Measurements from ENCODE around the gene ITGB8. TPM values are rescaled to one million over a fixed set of nuclear protein-coding genes. Genes with fewer than 3 reads are reported as not detected.

ITGB8 gene
- polyA plus RNA-seq, 3 donors from 2014 or later, result not detected

GRCh38 chr7:20439416-20440185 lies 108.9 kb downstream of the ITGB8 start:
- H3K27me3 Mint-ChIP-seq (ENCODE audit: low read depth in 3 of 3), result peaks cover 2 to 4% (median 2%) of the 10 kb centered on the region in 3 donors
- peaks cover 2 to 12% (median 7%) of the 10 kb centered on the region in 6 donors for H3K9me3 Mint-ChIP-seq
- no peak overlapping the region for H3K27ac Mint-ChIP-seq
- no peak for DNase-seq
- no peaks in the 10 kb centered on the region for H3K36me3 Mint-ChIP-seq
- no peak overlapping the region for H3K4me3 Mint-ChIP-seq
- no peaks in the 10 kb centered on the region for H3K4me1 Mint-ChIP-seq

- Mint-ChIP-seq H3K27me3 (ENCODE audit: low read depth in 3 of 3) (peaks cover 2 to 4% (median 2%) of the 10 kb centered on the region in 3 donors), H3K9me3 (peaks cover 3 to 17% (median 8%) of the 10 kb centered on the region in 6 donors), H3K36me3 (no peaks in the 10 kb centered on the region), H3K4me3 (no peak overlapping the region), H3K27ac (no peak overlapping the region), H3K4me1 (no peaks in the 10 kb centered on the region)
- no peak for DNase-seq
These were observed 109.9 kb downstream of the ITGB8 start for GRCh38 chr7:20440472-20441105.

GRCh38 chr7:20441346-20441745 lies 110.6 kb downstream of the ITGB8 start:
- Mint-ChIP-seq H3K4me1 (no peaks in the 10 kb centered on the region), H3K27me3 (ENCODE audit: low read depth in 3 of 3) (peaks cover 2 to 4% (median 2%) of the 10 kb centered on the region in 3 donors), H3K9me3 (peaks cover 4 to 17% (median 9%) of the 10 kb centered on the region in 6 donors), H3K27ac (no peak overlapping the region), H3K4me3 (no peak overlapping the region), H3K36me3 (no peaks in the 10 kb centered on the region)
- DNase-seq, result no peak

- H3K9me3 Mint-ChIP-seq, result peaks cover 4 to 17% (median 9%) of the 10 kb centered on the region in 6 donors
These were observed 111.3 kb downstream of the ITGB8 start for GRCh38 chr7:20441991-20442441.

GRCh38 chr7:20442951-20443350 lies 112.3 kb downstream of the ITGB8 start:
- no peaks in the 10 kb centered on the region for H3K4me1 Mint-ChIP-seq
- DNase-seq, result no peak
- H3K27me3 Mint-ChIP-seq (ENCODE audit: low read depth in 3 of 3), result peaks cover 2 to 4% (median 3%) of the 10 kb centered on the region in 3 donors
- H3K27ac Mint-ChIP-seq, result no peak overlapping the region
- H3K36me3 Mint-ChIP-seq, result no peaks in the 10 kb centered on the region
- H3K4me3 Mint-ChIP-seq, result no peak overlapping the region
- H3K9me3 Mint-ChIP-seq, result peaks cover 4 to 17% (median 10%) of the 10 kb centered on the region in 6 donors

More at GRCh38 chr7:20441991-20442441, 111.3 kb downstream of the ITGB8 start:
- no peak overlapping the region for H3K4me3 Mint-ChIP-seq
- no peak overlapping the region for H3K27ac Mint-ChIP-seq
- DNase-seq, result no peak
- H3K27me3 Mint-ChIP-seq (ENCODE audit: low read depth in 3 of 3), result peaks cover 2 to 4% (median 2%) of the 10 kb centered on the region in 3 donors
- no peaks in the 10 kb centered on the region for H3K4me1 Mint-ChIP-seq
- H3K36me3 Mint-ChIP-seq, result no peaks in the 10 kb centered on the region

GRCh38 chr7:20444030-20444800 lies 113.5 kb downstream of the ITGB8 start:
- no peak overlapping the region for H3K27ac Mint-ChIP-seq
- no peak for DNase-seq
- peaks cover 6 to 17% (median 10%) of the 10 kb centered on the region in 6 donors for H3K9me3 Mint-ChIP-seq
- no peaks in the 10 kb centered on the region for H3K36me3 Mint-ChIP-seq
- peaks cover 0 to 4% (median 3%) of the 10 kb centered on the region in 3 donors for H3K27me3 Mint-ChIP-seq (ENCODE audit: low read depth in 3 of 3)
- H3K4me1 Mint-ChIP-seq, result no peaks in the 10 kb centered on the region
- H3K4me3 Mint-ChIP-seq, result no peak overlapping the region

GRCh38 chr7:20447021-20447650 lies 116.4 kb downstream of the ITGB8 start:
- no peaks in the 10 kb centered on the region for H3K4me1 Mint-ChIP-seq
- H3K9me3 Mint-ChIP-seq, result peaks cover 3 to 9% (median 5%) of the 10 kb centered on the region in 6 donors
- no peak for DNase-seq

GRCh38 chr7:20449176-20449575 lies 118.5 kb downstream of the ITGB8 start:
- Mint-ChIP-seq H3K27ac (no peak overlapping the region), H3K4me3 (no peak overlapping the region), H3K9me3 (peaks cover 0 to 8% (median 4%) of the 10 kb centered on the region in 6 donors), H3K27me3 (ENCODE audit: low read depth in 3 of 3) (peaks cover 0 to 3% (median 0%) of the 10 kb centered on the region in 3 donors), H3K36me3 (no peaks in the 10 kb centered on the region), H3K4me1 (no peaks in the 10 kb centered on the region)
- DNase-seq, result no peak

More at GRCh38 chr7:20447021-20447650, 116.4 kb downstream of the ITGB8 start:
- H3K4me3 Mint-ChIP-seq, result no peak overlapping the region
- H3K27ac Mint-ChIP-seq, result no peak overlapping the region
- H3K27me3 Mint-ChIP-seq (ENCODE audit: low read depth in 3 of 3), result peaks cover 0 to 1% (median 0%) of the 10 kb centered on the region in 3 donors
- H3K36me3 Mint-ChIP-seq, result no peaks in the 10 kb centered on the region

- no peak overlapping the region for H3K4me3 Mint-ChIP-seq
- H3K27ac Mint-ChIP-seq, result no peak overlapping the region
- no peaks in the 10 kb centered on the region for H3K36me3 Mint-ChIP-seq
- no peak for DNase-seq
- H3K27me3 Mint-ChIP-seq (ENCODE audit: low read depth in 3 of 3), result peaks cover 0 to 3% (median 0%) of the 10 kb centered on the region in 3 donors
- peaks cover 0 to 6% (median 2%) of the 10 kb centered on the region in 6 donors for H3K9me3 Mint-ChIP-seq
- H3K4me1 Mint-ChIP-seq, result no peaks in the 10 kb centered on the region
These were observed 119.8 kb downstream of the ITGB8 start for GRCh38 chr7:20450536-20450935.

- Mint-ChIP-seq H3K27ac (no peak overlapping the region), H3K4me1 (no peaks in the 10 kb centered on the region), H3K27me3 (ENCODE audit: low read depth in 3 of 3) (peaks cover 0 to 2% (median 0%) of the 10 kb centered on the region in 3 donors), H3K4me3 (no peak overlapping the region), H3K36me3 (no peaks in the 10 kb centered on the region), H3K9me3 (peaks cover 0 to 6% (median 0%) of the 10 kb centered on the region in 6 donors)
- no peak for DNase-seq
These were observed 123.5 kb downstream of the ITGB8 start for GRCh38 chr7:20454202-20454601.

- no peaks in the 10 kb centered on the region for H3K36me3 Mint-ChIP-seq
- peaks cover 0 to 2% (median 0%) of the 10 kb centered on the region in 3 donors for H3K27me3 Mint-ChIP-seq (ENCODE audit: low read depth in 3 of 3)
- H3K4me3 Mint-ChIP-seq, result no peak overlapping the region
- DNase-seq, result no peak
- H3K9me3 Mint-ChIP-seq, result peaks cover 0 to 6% (median 0%) of the 10 kb centered on the region in 6 donors
- H3K27ac Mint-ChIP-seq, result no peak overlapping the region
- no peaks in the 10 kb centered on the region for H3K4me1 Mint-ChIP-seq
These were observed 126.0 kb downstream of the ITGB8 start for GRCh38 chr7:20456701-20457100.

GRCh38 chr7:20458521-20458920 lies 127.8 kb downstream of the ITGB8 start:
- DNase-seq, result no peak
- Mint-ChIP-seq H3K36me3 (no peaks in the 10 kb centered on the region), H3K27ac (no peak overlapping the region), H3K27me3 (ENCODE audit: low read depth in 3 of 3) (no peaks in the 10 kb centered on the region), H3K4me1 (no peaks in the 10 kb centered on the region), H3K4me3 (no peak overlapping the region), H3K9me3 (peaks cover 0 to 6% (median 0%) of the 10 kb centered on the region in 6 donors)

- peaks cover 0 to 6% (median 0%) of the 10 kb centered on the region in 6 donors for H3K9me3 Mint-ChIP-seq
- no peak overlapping the region for H3K27ac Mint-ChIP-seq
- H3K4me1 Mint-ChIP-seq, result no peaks in the 10 kb centered on the region
- H3K4me3 Mint-ChIP-seq, result no peak overlapping the region
- no peak for DNase-seq
- H3K36me3 Mint-ChIP-seq, result no peaks in the 10 kb centered on the region
- H3K27me3 Mint-ChIP-seq (ENCODE audit: low read depth in 3 of 3), result no peaks in the 10 kb centered on the region
These were observed 128.7 kb downstream of the ITGB8 start for GRCh38 chr7:20459419-20459818.

Data from immature natural killer cell (primary cell).